ENCODE measurements around the gene ZNF462.

- no peak for TF ChIP-seq CTCF (IDR thresholded peaks at IDR 0.05)
- TF ChIP-seq POLR2A (IDR thresholded peaks at IDR 0.05): no peak
Measured at GRCh38 chr9:107036367-107036766, 173.4 kb downstream of the ZNF462 start.

All from vagina (tissue), 2 donors.